Measurements from ENCODE around the gene OLR1.
"Not testable (repeated sequence)": the region's sequence is repeated elsewhere in the genome, so short reads cannot be mapped to it uniquely, and the experiment has no call there.

Gene OLR1

GRCh38 chr12:10191865-10192264, 19.9 kb upstream of the OLR1 start:
- no peak for DNase-seq (ENCODE audit: low read depth in 2 of 2, low spot score in 1 of 2)

GRCh38 chr12:10190558-10191388, 18.8 kb upstream of the OLR1 start:
- peak in 1 of 2 donors; percentile 19 for DNase-seq (ENCODE audit: low read depth in 2 of 2, low spot score in 1 of 2)

DNA sequence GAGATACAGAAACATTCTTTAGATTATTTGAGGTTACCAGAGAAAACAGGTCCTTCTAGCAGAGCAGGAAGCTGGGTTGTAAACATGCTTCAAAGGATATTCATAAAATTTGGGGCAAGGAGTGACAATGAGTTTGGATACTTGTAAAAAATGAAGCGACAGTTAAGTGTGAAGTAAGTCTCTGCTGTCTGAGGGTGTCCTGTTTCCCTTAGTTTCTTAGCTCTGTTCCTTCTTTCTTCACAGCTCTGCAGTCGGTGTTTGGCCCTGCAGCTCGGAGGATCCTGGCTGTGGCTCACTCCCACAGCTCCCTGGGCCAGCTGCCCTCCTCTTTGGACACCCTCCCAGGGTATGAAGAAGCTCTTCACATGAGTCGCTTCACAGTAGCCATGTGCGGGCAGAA, 17.7 kb upstream of the OLR1 start:
- DNase-seq (ENCODE audit: low read depth in 2 of 2, low spot score in 1 of 2) = no peak

DNA sequence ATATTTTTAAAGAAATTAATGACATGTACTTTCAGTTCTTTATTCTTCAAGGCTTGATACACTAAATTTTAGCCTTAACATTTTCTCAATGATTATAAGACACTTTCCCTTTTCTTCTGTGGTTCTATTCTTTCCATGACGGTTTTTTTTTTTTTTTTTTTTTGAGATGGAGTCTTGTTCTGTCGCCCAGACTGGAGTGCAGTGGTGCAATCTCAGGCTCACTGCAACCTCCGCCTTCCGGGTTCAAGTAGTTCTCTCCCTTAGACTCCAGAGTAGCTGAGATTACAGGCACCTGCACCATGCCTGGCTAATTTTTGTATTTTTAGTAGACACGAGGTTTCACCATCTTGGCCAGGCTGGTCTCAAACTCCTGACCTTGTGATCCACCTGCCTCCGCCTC, 15.0 kb upstream of the OLR1 start:
- DNase-seq (ENCODE audit: low read depth in 2 of 2, low spot score in 1 of 2) = not testable (repeated sequence)

GRCh38 chr12:10186299-10186698, 14.4 kb upstream of the OLR1 start:
- no peak for DNase-seq (ENCODE audit: low read depth in 2 of 2, low spot score in 1 of 2)

DNA sequence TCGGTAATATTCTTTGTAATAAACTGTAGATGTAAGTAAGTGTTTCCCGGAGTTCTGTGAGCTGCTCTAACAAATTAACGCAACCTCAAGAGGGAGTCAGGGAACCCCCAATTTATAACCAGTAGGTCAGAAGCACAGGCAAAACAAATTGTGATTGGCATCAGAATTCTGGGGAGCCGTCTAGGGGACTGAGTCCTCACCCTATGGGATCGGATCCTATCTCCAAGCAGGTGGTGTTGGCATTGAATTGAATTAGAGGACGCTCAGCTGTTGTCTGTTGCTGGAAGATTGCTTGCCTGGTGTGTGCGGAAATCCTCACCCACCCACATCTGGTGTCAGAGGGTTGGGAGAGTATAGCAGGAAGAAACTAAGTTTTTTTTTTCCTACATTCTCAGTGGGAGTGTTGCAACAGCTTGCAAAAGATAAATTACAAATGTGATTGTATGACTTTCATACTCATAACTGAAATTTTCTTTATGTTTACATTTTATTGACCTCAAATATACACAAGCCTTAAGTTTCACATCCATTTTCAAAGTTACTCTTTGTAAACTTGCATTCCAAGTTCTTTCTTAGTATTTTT, 12.4 kb upstream of the OLR1 start:
- DNase-seq (ENCODE audit: low read depth in 2 of 2, low spot score in 1 of 2) = no peak

DNA sequence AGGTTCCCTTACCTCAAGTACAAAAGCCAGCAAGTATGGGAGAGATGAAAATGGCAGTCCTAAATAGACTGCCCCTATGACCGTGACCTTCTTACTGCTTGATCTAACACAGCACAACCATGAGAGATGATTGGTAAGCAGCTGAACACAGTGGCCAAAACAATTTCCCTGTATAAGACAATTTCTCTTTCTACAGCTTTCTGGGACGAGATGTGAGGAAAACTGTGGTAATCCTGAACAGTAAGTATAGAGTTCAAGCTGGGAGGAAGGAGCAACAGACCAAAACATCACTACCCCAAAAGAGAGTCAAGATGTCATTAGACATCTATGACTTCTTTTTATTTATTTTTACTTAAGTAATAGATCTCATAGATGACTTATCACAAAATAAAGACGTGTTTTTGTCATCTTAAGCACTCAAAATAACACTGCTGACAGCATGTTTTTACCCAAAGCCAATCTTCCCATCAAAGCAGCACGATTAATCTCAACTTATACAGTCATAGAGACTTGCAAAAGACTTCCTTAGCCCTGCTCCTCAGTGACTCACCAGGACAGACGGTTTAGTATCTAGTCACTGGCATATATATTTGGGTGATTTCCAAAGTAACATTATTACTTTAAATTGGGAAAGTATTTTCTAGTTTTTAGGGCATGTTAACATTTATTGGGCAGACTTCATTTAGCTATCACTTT, 10.6 kb upstream of the OLR1 start:
- DNase-seq (ENCODE audit: low read depth in 2 of 2, low spot score in 1 of 2) = no peak

DNA sequence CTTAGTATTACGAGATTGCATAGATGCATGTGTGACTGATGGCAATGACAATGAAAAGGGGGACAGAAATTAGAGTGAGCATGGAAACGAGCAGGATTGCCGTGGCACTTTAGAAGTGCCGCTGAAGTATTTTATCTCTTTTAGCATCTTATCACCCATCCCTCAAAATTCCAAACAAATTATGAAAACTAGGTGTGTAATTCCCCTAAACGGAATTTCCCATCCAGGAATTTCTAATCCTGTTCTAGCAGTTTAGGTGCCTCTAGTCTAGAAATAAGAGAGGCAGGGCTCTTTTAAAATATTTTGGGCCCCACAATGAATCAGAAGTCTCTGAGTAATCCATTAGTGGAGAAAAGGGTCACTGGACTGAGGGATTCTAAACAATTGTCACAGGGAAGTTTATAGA, 7.8 kb upstream of the OLR1 start:
- DNase-seq (ENCODE audit: low read depth in 2 of 2, low spot score in 1 of 2) = no peak

GRCh38 chr12:10178821-10179220, 6.9 kb upstream of the OLR1 start, which contains the start of gene TMEM52B:
Gene TMEM52B, plus strand, starts transcription at chr12:10179032. Its CDS starts 543 bp downstream, at chr12:10179575.
- no peak for DNase-seq (ENCODE audit: low read depth in 2 of 2, low spot score in 1 of 2)

DNA sequence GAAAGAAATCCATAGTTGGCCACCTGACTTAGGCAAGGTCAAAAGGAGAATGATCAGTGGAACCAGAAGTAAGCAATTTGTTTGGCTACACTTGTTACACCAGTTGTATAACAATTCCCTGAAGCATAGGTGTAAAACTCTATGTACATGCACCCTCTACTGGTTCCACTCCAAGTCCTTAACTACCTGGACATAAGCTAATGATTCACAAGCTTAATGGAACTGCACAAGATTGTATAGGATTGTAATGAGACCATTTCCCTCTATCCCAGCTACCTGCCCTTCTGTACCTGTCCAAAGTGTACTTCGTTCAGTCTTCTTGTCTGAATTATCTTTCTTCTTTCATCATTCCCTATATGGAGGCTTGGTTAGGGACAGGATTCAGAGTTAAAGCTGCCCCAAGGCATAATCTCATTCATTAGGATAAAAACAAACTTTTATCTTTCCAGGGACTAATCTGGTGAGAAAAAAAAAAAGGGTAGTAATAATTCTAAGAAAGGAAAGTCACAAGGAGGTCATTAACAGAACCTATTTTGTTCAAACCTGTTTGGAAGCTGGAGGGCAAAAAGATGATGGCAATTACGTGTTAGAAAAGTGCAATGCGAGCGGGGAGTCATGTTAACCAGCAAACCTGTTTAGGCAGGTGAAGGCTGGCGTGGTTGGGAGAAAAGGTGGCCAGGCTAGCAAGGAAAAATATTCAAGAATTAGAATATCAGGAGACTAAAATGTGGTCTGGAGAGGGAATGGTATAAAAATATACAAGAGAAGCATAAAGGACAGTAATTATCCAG, 4.1 kb upstream of the OLR1 start:
- no peak for DNase-seq (ENCODE audit: low read depth in 2 of 2, low spot score in 1 of 2)

GRCh38 chr12:10174986-10175614, 3.2 kb upstream of the OLR1 start:
- no peak for DNase-seq (ENCODE audit: low read depth in 2 of 2, low spot score in 1 of 2)

DNA sequence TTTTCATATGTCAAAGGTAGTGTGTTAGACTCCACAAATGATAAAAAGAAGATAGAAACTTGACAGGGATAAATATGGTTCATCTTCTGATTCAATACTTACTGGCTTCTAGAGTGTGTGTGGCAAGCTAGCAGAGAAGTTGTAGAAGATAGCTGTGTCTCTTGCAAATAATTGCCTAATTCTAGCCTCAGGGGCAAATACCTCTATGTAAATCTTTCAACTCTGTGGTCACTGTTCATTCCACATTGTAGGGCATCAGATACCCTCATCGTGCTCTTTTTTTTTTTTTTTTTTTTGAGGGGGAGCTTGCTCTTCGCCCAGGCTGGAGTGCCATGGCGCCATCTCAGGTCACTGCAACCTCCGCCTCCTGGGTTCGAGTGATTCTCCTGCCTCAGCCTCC, 1.7 kb downstream of the OLR1 start:
- no peak for DNase-seq (ENCODE audit: low read depth in 2 of 2, low spot score in 1 of 2)

DNA sequence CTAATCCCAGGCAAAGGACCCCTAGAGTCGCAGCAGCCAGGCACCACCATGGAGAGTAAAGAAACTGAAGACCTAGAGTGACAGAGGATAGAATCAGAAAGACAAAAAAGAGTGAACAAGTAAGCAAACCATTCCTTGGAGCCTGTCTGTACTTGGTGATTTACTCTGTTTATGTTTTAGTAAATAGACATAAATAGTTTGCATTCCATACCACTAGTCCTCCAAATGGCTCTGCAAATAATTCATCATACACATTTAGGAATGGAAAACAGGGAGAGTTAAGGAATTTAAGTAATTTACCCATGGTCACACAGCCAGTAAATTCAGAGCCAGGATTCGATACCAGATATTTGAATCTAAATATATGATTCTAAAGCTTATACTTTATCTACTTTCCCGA, 2.8 kb downstream of the OLR1 start:
- no peak for DNase-seq (ENCODE audit: low read depth in 2 of 2, low spot score in 1 of 2)

- no peak for DNase-seq (ENCODE audit: low read depth in 2 of 2, low spot score in 1 of 2)
Observed at GRCh38 chr12:10167599-10167998, 4.3 kb downstream of the OLR1 start.

DNA sequence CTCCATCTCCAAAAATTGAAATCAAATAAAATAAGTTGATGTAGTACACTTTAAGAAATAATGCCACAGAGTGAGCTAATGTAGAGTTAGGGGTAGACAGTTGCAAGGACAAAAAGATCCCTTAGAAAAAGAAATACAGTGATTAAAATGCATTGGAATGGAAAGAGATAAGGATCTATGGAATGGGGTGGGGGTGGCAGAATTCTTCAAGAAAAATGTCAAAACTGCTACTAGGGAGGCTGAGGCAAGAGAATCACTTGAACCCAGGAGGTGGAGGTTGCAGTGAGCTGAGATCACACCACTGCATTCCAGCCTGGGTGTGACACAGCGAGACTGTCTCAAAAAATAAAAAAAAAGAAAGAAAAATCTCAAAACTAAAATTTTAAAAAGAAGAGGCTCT, 6.5 kb downstream of the OLR1 start:
- DNase-seq (ENCODE audit: low read depth in 2 of 2, low spot score in 1 of 2) = no peak

DNA sequence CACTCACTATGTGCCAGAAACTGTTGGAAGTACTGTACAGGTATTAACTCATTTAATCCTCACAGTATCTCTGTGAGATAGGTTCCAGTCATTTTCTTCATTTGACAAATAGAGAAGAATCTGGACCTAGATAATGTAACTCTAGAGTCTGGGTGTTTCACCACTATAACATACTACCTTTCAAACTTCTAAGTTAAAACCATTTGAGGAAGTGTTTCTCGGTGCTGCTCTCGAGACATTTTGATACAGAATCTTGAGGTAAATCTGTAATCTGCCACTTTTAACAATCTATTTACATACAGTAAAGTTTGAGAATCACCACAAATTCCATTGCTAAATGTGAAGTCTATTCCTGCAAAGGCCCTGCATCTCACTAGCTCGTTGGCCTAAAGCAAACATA, 8.8 kb downstream of the OLR1 start:
- no peak for DNase-seq (ENCODE audit: low read depth in 2 of 2, low spot score in 1 of 2)

GRCh38 chr12:10160617-10161385, 11.1 kb downstream of the OLR1 start:
- no peak for DNase-seq (ENCODE audit: low read depth in 2 of 2, low spot score in 1 of 2)

DNA sequence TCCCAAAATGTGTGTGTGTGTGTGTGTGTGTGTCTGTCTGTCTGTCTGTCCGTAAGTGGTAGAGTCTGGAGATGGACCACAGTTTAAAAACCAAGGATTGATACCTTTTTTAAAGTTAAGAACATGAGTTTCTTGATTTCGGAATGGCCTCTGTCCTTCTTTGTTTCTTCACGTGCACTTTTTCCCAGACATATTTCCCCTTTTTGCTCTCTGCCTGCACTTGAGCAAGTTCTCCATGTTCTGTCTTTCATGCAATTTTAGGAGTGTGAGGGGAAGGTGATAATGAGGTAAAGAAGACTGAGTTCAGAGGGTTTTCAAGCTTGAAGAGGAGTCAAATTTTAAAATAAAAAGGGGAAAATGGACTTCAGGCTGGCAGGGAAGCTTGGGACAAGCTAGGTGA, 12.7 kb downstream of the OLR1 start:
- no peak for DNase-seq (ENCODE audit: low read depth in 2 of 2, low spot score in 1 of 2)

DNA sequence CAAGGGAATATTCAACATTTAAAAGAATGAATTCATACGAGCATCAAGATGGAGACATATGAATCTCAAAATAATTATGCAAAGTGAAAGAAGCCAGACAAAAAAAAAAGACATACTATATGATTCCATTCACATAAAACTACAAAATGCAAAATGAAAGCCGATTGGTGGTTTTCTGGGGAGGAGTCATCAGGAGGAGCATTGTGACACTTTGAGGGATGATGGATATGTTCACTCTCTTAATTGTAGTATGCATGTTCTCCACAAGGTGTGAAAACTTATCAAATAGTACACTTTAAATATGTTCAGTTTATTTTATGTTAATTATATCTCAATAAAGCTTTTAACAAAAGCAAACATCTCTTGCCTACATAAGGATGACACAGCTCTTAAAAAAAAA, 13.5 kb downstream of the OLR1 start:
- DNase-seq (ENCODE audit: low read depth in 2 of 2, low spot score in 1 of 2) = no peak

DNA sequence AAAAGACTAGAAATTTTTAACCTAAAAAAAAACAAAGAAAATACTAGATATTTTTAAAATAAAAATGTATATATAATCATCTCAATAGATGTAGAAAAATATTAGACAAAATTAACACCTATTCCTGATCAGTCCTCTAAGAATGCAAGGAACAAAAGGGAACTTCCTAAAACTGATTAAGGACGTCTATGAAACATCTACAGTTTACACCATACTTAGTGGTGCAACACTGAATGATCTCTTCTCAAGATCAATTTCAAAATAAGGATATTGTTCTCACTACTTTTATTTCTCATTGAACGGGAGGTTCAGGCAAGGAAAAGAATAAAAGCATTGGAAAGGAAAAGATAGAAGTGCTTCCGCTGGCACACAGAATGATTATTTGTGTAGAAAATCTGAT, 16.0 kb downstream of the OLR1 start:
- no peak for DNase-seq (ENCODE audit: low read depth in 2 of 2, low spot score in 1 of 2)
